GM18868 (cell line): ENCODE measurements around the gene TPRG1.

Experiments used
- ATAC-seq: cut with Tn5 transposase; IDR thresholded peaks from one replicate; pipeline ENCODE4 v1.9.1; 2021; ENCODE audit warnings: mild to moderate bottlenecking, moderate library complexity; ENCODE audit not compliant: unreplicated experiment

TPRG1 gene

DNA sequence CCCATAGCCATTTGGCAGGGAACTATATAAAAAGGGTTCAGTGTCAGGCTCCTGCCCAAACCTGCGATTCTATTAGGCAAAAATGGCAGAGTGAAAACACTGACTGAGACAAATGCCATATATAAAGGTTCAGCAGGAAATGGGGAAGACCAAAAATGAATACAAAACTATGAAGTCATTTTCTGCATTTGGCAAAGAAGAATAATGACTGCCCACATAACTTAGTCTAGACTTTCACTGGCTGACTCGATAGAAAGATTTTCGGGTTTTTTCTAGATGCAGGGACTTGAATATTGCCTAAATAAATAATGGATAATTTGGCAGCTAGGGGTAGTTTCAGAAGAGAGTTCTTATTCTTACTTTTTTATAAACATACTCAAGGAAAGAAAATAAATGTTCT, 178.0 kb downstream of the TPRG1 start:
- peak; percentile 74 for ATAC-seq

DNA sequence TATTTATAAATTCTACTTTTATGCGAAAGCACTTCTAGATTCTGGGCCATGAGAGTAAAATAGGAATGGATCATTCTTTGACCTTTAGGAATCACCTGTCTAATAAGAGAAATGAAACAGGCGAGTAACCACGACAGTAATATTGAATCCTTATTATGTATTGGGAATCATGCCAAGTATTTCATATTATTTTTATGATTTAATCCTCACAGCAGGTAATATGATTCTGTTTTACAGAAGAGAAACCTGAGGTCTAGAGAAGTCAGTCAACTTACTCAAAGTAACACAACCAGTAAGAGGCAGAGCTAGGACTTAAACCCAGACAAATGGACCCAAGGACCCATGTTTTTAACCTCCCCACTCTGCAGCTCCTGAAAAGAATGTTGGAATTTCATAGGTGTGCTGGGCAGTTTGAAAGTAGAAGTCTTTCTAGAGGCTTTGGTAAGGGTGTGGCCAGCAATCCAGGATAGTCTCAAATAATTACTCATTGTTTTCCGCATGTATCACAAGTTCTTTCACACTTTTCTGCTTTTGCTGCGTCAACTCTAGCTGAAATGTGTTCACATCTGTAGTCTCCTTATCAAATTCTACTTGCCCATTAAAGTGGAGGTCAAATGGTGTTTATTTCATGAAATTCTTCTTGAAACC, 181.7 kb downstream of the TPRG1 start:
- no peak for ATAC-seq

GRCh38 chr3:189353988-189354889, 182.5 kb downstream of the TPRG1 start:
- no peak for ATAC-seq

DNA sequence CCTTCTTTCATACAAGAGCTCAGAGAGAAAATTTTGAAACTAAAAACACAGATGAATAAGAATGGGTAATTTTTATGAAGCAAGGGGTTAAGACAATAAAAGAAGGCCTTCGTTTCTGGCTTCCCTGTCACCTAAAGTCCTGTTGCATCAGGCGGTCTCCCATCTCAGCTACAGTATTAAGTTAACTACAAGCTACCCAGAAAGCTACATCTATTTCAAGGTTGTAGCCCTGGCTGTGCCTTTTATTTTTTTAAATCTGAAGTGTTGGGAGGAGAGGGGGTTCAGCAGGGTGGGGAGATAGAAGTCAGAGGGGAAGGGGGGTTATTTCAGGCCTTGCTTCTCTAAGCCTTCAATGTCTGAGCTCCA, 183.3 kb downstream of the TPRG1 start:
- no peak for ATAC-seq

GRCh38 chr3:189355481-189356201, 183.9 kb downstream of the TPRG1 start:
- ATAC-seq, result no peak

- no peak for ATAC-seq
Observed at GRCh38 chr3:189360291-189360690, 188.5 kb downstream of the TPRG1 start.

- ATAC-seq, result no peak
Observed at GRCh38 chr3:189361103-189361835, 189.5 kb downstream of the TPRG1 start.

DNA sequence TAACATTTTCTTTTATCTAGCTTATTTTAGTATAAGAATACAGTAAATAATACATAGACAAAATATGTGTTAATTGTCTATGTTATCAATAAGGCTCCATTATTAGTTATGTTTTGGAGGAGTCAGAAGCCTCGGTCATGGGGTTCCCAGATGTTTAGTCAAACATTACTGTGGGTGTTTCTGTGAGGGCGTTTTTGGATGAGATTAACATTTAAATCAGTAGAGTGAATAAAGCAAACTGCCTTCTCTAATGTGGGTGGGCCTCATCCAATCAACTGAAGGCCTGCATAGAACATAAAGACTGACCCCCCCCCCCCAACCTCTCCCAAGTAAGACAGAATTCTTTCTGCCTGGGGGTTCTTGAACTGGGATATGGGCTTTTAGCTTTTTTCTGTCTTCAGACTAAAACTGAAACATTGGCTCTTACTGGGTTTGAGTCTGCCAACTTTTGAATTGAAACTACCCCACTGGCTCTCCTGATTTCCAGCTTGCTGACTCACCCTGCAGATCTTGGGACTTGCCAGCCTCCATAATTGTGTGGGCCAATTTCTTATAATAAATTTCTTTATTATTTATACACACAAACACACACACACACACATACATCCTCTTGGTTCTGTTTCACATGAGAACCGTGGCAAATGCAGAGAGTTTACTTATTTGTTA, 192.0 kb downstream of the TPRG1 start:
- ATAC-seq, result no peak

DNA sequence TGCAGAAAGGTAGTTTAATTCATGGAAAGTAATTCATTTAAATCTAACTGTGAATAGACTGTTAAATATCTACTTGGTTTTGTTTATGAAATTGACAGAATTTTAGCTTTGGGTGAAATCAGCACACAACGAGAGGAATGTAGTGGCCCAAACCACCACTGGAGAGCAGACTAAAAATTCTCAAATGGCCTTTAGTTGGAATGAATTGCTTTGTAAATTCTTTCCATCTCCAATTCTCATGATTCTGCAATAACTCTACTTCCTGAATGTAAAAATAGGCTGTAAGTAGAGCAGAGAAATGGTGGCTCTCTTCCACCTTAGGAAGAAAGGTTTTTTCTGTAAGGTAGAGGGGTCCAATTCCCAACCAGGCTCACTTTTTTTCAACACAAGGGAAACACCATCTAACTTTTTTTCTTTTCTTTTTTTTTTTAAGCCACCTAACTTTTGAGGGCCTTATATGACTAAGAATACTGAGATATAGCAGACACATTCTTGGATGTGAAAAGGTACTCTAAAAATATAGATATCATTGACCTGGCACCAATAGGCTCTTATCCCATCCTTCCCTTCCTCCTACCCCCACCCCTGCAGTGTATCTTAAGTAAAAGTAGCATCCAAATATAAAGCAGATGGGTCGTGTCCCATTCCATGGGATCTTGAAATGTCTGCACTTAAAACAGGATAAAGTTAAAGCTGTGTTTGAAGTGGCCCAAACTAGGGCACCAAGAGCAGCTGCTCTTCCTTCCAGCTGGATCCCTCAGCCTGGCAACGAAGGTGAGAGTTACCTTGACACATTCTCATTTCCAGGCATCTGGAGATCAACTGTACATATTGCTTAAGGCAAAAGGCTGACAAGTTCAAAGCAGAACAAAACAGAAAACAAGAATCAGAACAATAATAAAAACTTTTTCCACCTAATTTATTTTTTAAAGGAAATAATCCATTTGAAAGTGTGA, 194.1 kb downstream of the TPRG1 start:
- ATAC-seq, result no peak

DNA sequence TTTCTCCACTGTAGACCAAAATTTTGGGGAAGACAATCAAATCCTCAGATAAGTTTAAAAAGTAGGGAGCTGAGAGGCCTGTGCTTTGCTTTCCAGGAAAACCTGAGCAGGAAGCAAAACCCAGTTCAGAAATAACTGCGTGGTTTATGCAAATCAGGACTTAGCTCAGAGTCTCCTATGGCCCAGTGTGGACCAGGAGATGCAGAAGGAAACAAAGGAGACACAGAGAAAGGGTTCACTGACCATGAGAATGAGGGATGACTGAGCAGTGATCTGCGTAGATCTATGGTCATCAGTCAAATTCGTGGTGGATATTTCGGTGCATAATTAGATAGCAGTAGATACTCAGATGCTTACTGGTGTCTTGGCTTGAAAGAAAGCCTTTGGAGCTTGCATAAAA, 196.6 kb downstream of the TPRG1 start:
- ATAC-seq, result no peak

GRCh38 chr3:189369636-189370035, 197.9 kb downstream of the TPRG1 start:
- no peak for ATAC-seq

GRCh38 chr3:189372243-189372642, 200.5 kb downstream of the TPRG1 start:
- no peak for ATAC-seq
